Measurements from ENCODE around the gene PHC2.

PHC2 gene

DNA sequence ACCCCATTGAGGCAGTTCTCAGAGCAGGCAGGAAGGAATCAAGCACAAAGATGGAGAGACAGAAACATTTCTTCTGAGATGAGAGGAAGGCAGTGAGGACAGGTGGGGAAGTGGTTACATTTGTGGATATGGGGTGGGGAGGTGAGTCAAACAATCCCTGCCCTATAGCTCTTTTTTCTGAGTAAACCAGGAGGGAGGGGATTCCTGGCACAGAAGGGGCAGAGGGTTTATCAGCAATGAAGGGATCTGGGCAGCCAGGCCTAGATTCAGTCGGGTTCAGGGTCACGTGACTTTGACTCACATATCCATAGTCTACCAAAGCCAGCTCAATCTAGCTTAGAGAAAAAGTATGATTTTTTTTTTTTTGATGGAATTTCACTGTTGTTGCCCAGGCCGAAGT is 15.7 kb upstream of the PHC2 start:
- DNase-seq (ENCODE audit: low read depth), result no peak

DNA sequence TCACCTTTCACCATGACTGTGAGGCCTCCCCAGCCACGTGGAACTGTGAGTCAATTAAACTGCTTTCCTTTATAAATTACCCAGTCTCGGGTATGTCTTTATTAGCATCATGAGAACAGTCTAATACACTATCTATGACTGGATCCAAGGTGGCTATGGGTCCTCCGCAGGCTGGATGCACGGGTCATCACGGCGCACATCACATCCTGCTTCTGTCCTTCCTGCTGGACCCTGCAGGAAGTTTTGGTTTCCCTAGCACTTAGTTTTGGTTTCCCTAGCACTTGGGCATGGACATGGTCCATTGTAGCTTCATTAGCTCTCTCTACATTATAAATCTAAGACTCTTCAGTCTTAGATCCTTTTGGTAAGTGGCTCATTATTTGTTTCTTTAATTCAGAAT is 14.2 kb upstream of the PHC2 start:
- no peak for DNase-seq (ENCODE audit: low read depth)

DNA sequence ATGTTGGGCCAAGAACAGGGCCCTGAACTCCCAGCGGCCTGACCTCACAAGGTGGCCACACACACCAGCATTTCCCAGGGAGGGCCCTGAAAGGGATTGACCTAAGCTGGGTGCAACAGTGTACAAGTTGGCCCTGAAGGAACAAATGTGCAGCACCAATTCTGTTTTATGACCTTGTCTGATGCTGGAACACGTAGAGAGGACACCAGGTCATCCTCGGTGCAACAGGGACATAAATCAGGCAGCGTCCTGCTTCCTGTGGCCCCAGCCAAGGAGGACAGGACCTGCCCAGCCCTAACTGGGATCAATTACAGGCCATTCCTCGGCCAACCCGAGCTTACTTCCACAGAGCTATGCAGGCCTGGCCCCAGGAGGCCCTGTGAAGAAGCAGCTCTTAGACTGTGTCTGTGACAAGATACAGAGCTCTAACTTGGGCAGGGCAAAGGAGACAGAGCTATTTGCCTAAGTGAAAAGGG is 12.8 kb upstream of the PHC2 start:
- no peak for DNase-seq (ENCODE audit: low read depth)

DNA sequence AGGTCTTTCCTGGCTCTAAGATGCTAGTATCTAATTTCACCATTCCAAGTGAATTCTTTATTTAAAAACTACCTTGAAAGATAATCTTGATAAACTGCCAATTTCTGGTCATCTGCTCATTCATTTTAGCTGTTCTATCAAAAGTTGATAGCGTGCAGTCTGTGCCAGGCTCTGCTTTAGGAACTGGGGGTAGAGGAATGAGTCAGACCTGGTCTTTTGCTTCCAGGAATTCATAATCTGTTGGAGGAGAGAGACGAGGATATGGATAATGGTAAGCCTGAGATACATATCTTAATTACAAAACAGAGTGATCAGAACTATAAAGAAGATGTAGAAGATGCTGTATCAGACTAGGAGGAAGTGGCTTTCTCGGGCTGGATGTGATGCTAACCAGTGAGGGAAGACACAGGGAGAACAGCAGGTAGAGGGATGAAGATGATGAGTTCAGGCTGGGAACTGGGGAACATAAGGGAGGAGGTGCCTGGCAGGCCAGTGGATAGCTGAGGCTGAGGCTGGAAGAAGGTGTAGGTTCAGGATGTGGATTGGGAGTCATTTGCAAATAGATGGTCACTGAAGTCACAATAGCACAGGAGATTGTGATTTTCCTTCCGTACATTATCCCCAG is 12.3 kb upstream of the PHC2 start:
- DNase-seq (ENCODE audit: low read depth), result no peak

DNA sequence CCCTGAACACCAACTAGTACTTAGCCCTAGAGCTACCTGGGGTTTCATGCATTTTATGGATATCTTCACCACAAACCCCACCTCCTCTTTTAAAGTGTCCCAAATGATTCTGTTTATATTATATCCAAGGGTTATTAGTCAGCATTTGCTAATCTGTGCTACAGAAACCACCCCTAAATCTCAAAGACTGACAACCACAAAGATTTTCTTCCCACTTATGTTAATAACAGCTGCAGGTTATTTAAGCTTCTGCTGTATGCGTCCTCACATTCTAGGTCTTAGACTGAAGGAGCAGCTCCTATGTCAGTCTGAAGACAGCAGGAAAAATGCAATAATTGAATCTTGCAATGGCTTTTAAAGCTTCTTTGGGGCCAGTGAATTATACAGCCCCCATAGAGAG is 11.2 kb upstream of the PHC2 start:
- no peak for DNase-seq (ENCODE audit: low read depth)

DNA sequence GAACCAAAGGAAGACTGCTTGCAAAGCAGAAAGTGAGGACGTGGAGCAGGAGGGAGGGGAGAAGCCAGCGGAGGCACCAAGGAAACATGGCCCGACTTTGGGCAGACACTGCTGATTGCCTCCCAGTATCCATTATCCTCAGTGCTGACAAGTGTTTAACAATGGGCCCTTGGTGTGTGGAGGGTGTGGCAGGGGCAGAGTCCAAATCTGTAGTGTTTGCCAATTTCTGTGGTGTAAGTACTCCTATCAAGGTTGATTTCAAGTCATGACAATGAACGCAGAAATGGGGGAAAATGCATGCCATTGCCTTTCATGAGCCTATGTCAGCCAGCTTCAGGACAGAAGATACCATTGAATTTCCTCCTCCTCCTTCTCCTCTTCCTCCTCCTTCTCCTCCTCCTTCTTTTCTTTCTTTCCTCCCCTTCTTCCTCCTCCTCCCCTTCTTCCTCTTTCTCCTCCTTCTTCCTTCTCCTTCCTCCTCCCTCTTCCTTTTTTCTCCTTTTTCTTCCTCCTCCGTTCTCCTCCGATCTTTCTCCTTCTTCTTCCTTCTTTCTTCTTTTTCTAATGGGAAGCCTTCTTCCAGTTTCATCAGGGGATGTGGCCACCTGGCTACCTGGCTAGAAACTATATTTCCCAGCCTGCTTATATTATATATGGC is 10.3 kb upstream of the PHC2 start:
- no peak for DNase-seq (ENCODE audit: low read depth)

DNA sequence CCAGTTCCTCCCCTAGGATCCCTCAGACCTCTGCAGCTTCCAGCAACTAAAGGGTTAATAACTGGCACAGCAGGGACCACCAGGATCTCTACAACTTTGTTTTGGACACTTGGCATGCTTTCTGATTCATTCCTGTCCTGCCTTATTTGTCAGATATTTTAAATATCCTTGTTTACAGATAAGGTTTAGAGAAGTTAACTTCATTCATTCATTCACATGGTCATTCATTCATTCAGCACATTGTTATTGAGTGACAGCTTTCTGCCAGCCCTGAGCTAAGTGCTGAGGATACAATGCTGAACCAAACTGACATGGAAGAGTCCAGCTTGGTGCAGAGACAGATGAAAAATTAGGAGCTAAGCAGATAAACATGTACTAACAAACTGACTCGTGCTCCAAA is 8.8 kb upstream of the PHC2 start:
- DNase-seq (ENCODE audit: low read depth), result no peak

DNA sequence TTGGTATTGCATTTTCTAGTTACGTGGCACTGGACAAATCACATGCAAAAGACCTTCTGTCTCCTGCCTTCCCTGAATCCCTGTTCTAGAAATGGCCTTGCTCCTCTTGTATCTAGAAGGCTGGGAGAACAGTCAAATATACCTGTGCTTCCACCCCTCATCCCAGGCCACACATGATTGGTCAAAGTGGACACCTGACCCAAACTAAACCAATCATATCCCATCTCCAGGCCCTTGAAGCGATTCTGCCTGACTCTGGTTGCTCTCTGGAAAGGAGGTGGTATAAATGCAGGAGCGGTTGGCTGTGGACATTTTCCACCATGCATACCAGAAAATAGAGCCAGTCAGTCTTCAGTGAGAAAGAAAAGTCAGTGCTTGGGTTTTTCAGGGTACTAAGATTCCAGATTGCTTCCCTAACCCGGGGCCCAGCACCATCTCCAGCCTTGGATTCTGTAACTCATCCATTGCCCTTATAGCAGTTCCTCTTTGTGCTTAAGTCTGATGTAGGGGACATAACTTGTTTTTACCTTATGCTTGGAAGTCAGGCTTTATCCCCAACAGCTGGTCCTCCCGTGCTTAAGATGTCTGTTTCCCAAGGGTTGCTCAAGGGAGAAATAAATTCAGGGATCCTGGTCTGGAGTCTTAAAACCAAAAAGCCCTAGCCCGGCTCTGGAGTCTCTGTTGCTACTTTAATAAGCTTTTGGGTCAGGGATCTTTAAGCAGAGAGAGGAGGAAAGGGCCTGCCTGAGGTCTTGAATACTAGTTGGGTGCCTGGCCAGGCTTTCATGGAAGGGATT is 7.7 kb upstream of the PHC2 start:
- no peak for DNase-seq (ENCODE audit: low read depth)

DNA sequence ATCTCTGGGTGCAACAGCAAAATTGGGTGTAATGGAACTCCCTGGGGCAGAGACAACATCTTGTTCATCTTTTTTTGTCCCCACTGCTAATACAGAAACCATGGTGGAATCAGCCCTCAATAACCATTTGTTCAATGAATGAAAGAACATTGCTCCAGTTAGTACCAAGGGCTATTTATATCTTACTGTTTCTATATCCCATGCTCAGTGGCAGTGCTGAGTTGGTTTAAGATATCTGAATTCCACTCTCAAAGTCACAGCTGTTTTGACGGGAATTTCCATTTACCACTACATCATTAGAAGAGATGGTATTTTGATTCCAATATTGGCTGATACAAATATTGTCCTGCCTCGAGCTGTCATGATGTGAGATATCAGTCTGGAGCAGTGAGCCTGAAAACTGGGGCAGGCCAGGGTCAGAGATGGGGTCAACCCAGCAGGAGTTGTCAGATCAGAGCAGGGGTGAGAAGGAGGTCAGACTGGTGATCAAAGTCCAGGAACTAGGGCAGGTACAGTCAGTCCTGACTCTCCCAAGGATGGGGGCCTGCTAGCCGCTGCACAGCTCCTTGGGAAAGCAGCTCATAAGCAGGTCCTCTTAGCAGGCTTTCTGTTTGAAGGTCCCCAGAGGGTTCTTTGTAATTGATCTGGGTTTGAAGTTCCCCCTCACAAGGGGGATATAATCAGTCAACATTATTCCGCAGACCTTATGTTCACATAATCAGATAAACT is 5.8 kb upstream of the PHC2 start:
- no peak for DNase-seq (ENCODE audit: low read depth)

DNA sequence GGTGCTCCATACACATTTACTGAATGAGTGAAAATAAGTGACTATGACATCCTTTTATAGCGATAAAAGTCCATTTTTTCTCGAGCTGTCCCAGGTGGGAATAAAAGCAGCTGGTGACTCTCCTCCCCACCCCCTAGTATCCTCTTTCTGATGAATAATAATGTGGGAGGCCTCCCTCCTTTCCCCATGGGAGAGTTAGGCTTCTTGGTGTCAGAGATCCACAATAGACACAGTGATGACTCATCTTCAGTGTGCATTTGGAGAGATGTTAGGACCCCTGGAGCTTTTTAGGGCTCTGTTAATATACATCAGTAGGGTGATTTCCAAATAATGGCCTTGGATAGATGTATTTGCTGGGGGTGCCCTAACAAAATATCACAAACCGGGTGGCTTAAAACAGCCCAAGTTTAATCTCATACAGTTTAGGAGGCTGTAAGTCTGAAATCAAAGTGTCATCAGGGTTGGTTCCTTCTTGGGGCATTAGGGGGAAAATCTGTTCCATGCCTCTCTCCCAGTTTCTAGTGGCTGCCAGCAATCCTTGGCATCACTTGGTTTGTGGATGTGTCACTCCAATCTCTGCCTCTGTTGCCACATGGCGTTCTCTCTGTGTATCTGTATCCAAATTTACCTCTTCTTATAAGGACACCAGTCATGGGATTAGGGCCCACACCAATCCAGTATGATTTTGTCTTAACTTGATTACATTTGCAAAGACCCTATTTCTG is 4.4 kb upstream of the PHC2 start:
- no peak for DNase-seq (ENCODE audit: low read depth)

DNA sequence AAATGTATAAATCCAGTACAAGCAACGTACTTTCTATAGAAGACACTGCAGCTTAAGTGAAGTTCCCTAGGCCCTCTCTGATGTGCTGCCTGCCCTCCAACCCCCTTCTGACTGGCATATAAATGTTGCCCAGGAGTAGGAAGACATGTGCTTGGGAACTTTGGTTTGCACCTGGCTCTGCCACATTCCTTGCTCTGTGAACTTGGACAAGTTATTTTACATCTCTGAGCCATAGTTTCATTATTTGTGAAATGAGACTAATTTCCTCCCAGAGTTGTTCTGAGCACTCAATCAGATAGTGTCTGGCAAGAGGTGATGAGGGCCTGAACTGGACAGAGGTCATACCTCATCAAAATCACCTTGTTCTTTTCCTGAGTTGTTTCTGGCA is 3.5 kb upstream of the PHC2 start:
- no peak for DNase-seq (ENCODE audit: low read depth)

DNA sequence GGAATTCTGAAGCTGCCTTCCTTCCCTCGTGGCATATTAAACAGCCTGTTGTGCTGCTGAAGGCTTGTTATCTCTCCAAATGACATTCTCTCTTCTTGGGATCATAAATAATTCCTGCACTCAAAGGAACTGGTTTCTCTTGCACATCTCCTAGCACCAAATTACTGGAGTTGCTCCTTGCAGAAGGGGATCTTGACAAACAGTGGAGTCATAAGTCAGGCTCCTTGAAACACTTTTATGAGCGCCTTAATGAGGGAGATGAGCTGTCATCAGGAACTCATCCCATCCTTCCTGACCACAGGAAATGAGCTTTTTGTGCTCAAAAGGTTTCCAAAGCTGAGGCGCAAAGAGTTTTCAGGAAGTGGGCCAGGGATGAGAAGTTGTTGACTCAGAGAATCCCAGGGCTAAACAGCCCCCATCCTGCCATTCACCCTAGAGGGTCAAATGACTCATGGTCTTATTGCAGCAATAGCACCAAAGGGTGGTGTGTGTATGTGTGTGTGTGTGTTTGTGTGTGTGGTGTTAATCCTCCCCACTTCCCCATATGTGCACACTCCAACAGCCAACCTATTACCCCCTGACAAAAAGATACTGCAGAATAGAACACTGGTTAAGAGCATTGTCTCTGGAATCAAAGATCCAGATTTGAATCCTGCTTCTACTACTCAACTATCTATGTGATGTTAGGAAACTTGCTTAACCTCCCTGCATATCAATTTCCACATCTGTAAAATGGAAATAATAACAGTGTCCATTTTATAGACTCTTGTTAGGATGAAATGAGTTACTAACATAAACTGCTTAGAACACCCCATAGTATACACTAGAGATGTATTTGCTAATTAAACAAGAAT is 2.8 kb upstream of the PHC2 start:
- no peak for DNase-seq (ENCODE audit: low read depth)

DNA sequence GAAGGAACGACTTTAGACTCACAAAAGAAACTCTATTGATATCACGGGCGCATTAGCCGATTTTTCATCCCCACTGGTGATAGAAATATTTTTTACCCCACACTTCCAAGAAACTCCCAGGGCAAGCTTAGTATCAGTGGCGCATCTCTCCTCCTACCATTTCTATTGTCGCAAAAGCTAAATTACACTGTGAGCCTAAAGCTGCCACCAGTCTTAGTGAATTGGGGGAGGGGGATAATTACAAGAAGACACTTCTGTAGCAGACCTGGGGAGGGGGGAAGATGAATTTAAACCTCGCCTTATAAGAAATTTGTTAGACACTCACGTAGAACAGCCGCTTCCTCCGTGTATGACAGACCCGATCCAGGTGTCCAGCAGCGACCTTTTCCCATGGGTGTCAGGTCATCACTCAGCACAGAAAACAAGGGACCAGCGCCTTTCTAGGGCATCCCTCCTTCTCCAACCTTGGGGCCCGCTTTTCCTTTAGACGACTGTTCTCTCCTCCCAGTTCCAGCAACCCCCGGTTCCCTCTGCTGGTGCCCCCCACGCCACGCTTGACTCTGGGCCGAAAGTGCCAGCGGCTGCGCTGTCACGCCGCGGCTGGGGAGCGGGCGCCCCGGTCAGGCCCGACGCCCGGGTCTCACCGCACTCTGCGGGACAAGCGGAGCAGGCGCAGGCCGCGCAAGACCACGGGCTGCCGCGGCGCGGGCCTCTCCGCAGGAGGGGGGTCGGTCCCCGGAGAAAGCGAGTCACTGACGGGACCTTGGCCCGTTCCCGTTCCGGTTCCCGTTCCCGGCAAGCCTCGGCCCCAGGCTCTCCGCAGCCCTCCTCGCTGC is 821 bp downstream of the PHC2 start:
- DNase-seq (ENCODE audit: low read depth), result no peak

DNA sequence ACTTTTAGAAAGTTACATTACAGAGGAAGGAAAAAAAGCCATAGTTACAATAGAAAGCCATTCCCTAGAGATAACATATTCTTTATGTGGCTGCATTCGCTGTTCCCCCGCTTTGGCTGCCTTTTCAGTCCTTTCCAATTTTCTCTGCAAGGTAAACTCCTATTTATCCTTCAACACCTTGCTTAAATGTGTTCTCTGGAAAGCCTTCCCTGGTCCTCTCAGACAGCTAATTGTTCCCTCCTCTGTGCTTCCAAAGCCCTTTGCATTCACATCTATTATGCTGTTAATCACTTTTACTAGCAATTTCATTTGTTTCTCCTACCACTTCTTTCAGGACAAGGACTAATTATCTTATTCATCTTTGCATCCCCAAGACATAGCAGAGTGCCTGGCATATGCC is 1.6 kb downstream of the PHC2 start:
- no peak for DNase-seq (ENCODE audit: low read depth)

DNA sequence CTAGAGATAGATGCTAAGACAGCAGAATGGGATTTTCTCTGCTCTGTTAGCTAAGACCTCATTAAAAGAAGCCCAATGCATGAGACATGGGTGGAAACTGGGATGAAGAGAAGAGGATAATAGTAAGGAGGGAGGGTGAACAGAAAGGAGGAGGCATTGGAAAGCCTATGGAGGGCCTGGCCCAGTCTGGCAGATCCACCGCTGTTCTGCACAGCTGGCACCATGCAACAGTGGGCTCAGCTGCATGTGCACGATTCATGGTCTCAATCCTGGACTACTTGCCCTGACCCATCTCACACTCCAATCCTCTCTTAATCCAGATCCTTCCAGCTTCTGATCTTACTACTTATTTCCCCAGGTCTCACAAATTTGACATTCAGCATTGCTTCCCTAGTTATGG is 2.2 kb downstream of the PHC2 start:
- DNase-seq (ENCODE audit: low read depth), result no peak

DNA sequence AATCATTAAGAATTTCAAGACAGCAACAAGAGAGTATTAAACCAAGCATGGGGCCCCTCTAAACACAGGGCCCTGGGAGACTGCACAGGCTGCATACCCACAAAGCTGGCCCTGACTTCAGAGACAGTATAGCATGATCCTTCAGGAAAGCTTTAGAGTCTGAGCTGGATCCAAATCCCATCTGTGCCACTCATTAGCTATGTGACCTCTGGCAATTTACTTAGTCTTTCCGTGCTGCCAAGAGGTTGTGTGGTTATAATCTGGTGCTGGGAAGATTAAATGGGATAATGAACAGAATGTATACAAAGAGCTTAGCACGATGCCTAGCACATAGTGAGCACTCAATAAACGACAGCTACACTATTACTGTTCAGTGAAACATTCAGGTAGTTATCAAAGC is 4.0 kb downstream of the PHC2 start:
- DNase-seq (ENCODE audit: low read depth), result no peak

DNA sequence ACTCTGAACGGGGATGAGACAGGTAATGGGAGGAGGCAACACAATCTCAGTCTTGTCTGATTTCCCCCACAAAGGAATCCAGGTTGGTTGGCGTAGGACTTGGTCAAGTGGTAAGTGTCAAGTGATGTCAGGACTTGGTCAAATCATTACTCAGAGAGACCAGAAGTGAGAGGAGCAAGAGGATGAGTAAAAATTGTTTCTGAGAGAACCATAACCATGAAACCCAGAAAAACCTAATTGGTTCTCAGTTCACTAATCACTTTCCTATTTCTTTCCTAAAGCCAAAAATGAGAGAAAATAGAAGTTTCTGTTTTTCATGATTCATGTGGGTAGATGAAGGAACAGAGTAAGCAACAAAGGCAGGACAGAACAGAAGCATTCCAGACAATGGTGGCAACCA is 5.0 kb downstream of the PHC2 start:
- DNase-seq (ENCODE audit: low read depth), result no peak

DNA sequence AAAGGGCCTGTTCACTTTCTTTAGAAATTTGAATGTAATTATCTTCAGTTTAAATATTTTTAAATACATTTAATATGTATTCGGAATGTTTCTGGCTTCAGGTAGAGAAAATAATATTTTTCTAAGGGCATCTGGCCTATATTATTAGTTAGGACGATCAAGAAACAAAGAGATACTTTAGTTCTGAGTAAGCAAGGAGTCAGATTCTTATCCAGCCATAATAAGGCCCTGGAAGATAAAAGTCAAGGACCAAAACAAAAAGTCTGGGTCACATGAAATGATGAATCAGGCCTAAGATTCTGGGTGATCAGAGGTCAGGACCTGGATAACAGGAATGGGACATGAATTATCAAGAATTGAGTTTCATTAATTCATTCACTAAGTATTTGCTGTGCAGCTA is 6.3 kb downstream of the PHC2 start:
- no peak for DNase-seq (ENCODE audit: low read depth)

DNA sequence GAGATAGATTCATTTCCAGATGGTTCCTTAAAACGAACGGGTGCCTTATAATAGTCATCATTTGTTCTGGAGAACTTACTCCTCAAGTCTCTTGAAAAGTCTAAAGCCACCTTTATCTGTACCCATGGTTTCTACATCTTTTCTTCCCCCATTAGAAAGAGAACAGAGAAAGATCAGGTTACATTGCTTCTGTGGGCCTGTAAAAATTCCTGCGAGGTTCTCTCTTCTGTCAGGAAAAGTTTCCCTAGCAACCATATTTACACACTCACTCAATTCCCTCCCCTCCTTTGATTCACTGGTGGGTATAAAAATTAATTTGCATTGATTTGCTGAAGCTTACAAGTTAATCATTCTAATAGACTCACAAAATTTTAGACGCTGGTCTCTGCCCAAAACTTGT is 6.7 kb downstream of the PHC2 start:
- DNase-seq (ENCODE audit: low read depth), result no peak

Measured in activated T-cell treated with anti-CD3 and anti-CD28 coated beads for 24 hours (primary cell).